NT2/D1 (cell line): Measurements from ENCODE around the gene COL8A1.

Experiments used
- YY1 ChIP-seq: IDR thresholded peaks from 2 replicates; pipeline ENCODE4 v1.6.1; 2011; ENCODE audit not compliant: insufficient read length, insufficient read depth
- ZNF274 ChIP-seq: IDR thresholded peaks from 2 replicates; pipeline ENCODE4 v1.6.1; 2011; ENCODE audit warnings: mild to moderate bottlenecking, low read depth, low read length

GRCh38 chr3:99848433-99848832, 210.0 kb downstream of the COL8A1 start:
- TF ChIP-seq YY1 (no peak), ZNF274 (no peak)
